Esophagus muscularis mucosa (tissue), 3 donors: Measurements from ENCODE around the gene IDH3A.

Experiments used
- POLR2A ChIP-seq: fragments of 450-650 bp; IDR thresholded peaks from one replicate; pipeline ENCODE4 v1.6.1; 2017; ENCODE audit warnings: antibody characterized with exemption, moderate library complexity, mild to moderate bottlenecking, low read depth
- TF ChIP-seq, protein P1 (sequence below), 3 experiments: fragments of 200-600 bp in 2 of 3; fragments of 450-650 bp in 1 of 3; sonication (generic) in 2 of 3; IDR thresholded peaks; one replicate each; pipeline ENCODE4 v1.5.1; 2017 to 2019; ENCODE audit warnings: antibody characterized with exemption in 3 of 3, mild to moderate bottlenecking in 2 of 3, moderate library complexity in 1 of 3

- TF ChIP-seq, protein P1, sequence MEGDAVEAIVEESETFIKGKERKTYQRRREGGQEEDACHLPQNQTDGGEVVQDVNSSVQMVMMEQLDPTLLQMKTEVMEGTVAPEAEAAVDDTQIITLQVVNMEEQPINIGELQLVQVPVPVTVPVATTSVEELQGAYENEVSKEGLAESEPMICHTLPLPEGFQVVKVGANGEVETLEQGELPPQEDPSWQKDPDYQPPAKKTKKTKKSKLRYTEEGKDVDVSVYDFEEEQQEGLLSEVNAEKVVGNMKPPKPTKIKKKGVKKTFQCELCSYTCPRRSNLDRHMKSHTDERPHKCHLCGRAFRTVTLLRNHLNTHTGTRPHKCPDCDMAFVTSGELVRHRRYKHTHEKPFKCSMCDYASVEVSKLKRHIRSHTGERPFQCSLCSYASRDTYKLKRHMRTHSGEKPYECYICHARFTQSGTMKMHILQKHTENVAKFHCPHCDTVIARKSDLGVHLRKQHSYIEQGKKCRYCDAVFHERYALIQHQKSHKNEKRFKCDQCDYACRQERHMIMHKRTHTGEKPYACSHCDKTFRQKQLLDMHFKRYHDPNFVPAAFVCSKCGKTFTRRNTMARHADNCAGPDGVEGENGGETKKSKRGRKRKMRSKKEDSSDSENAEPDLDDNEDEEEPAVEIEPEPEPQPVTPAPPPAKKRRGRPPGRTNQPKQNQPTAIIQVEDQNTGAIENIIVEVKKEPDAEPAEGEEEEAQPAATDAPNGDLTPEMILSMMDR (IDR thresholded peaks at IDR 0.05): no peak
- TF ChIP-seq POLR2A: no peak
Measured at GRCh38 chr15:78197632-78198031, 48.5 kb downstream of the IDH3A start.
